Loucy (cell line): ENCODE results near the gene ARHGEF17.

ENCODE experiments used
- EZH2phosphoT487 ChIP-seq: fragments of 200-600 bp; IDR thresholded peaks from 2 replicates; pipeline ENCODE4 v1.6.1; 2018; ENCODE audit warnings: antibody characterized with exemption, mild to moderate bottlenecking, moderate library complexity, borderline replicate concordance
- TF ChIP-seq, protein P1 (sequence below): fragments of 200-600 bp; sonication (generic); conservative IDR thresholded peaks from 2 replicates; pipeline ENCODE4 v1.5.1; 2014; ENCODE audit warnings: mild to moderate bottlenecking, antibody characterized with exemption, low read length

DNA sequence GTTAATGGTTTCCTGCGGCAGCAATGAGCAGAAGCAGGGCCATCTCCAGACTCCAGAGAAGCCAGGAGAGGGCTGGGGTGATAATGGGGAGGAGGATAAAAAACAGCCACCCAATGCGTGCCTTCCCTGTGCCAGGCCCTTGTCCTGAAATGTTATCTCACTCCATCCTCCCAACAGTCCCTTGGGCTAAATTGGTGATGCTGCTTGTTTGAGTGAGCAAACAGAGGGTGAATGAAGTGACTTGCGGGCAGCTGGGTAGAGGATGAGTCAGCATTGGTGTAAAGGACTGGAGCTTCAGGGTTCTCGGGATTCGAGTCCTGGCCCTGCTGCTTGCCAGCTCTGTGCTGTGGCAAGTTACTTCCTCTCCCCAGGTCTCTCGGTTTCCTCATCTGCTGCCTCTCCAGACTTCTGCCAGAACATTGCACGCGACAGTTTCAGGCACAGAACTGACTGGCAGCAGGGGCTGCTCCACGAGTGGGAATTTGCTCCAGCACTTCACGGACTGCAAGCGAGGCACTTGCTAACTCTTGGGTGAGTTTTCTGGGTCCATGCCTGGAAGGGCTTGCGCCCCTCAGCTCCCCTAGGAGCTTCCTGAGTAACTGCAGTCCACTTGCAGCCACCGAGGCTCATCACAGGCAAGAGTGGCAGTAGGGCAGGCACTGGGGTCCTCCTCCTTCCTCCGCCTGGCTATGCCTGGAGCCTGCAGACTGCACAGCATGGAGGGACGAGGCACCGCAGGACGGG lies 36.0 kb upstream of the ARHGEF17 start, which contains the start of gene P2RY6:
- TF ChIP-seq, protein P1, sequence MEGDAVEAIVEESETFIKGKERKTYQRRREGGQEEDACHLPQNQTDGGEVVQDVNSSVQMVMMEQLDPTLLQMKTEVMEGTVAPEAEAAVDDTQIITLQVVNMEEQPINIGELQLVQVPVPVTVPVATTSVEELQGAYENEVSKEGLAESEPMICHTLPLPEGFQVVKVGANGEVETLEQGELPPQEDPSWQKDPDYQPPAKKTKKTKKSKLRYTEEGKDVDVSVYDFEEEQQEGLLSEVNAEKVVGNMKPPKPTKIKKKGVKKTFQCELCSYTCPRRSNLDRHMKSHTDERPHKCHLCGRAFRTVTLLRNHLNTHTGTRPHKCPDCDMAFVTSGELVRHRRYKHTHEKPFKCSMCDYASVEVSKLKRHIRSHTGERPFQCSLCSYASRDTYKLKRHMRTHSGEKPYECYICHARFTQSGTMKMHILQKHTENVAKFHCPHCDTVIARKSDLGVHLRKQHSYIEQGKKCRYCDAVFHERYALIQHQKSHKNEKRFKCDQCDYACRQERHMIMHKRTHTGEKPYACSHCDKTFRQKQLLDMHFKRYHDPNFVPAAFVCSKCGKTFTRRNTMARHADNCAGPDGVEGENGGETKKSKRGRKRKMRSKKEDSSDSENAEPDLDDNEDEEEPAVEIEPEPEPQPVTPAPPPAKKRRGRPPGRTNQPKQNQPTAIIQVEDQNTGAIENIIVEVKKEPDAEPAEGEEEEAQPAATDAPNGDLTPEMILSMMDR, result no peak
- no peak for TF ChIP-seq EZH2phosphoT487
